Lower leg skin (tissue), 3 donors: ENCODE results near the gene PHTF1.

Experiments used
- POLR2A ChIP-seq, 2 donors: fragments of 450-650 bp; IDR thresholded peaks; one replicate each; pipeline ENCODE4 v1.6.1; 2016 to 2017; ENCODE audit warnings: antibody characterized with exemption in 2 of 2, mild to moderate bottlenecking in 1 of 2, moderate library complexity in 1 of 2
- TF ChIP-seq, protein P1 (sequence below), 3 donors: fragments of 450-650 bp; IDR thresholded peaks; one replicate each; pipeline ENCODE4 v1.5.1; 2016; ENCODE audit warnings: antibody characterized with exemption in 3 of 3, mild to moderate bottlenecking in 3 of 3, moderate library complexity in 2 of 3

- TF ChIP-seq, protein P1, sequence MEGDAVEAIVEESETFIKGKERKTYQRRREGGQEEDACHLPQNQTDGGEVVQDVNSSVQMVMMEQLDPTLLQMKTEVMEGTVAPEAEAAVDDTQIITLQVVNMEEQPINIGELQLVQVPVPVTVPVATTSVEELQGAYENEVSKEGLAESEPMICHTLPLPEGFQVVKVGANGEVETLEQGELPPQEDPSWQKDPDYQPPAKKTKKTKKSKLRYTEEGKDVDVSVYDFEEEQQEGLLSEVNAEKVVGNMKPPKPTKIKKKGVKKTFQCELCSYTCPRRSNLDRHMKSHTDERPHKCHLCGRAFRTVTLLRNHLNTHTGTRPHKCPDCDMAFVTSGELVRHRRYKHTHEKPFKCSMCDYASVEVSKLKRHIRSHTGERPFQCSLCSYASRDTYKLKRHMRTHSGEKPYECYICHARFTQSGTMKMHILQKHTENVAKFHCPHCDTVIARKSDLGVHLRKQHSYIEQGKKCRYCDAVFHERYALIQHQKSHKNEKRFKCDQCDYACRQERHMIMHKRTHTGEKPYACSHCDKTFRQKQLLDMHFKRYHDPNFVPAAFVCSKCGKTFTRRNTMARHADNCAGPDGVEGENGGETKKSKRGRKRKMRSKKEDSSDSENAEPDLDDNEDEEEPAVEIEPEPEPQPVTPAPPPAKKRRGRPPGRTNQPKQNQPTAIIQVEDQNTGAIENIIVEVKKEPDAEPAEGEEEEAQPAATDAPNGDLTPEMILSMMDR (IDR thresholded peaks at IDR 0.05): no peak
- no peak for TF ChIP-seq POLR2A (IDR thresholded peaks at IDR 0.05)
These were observed 43.2 kb upstream of the PHTF1 start for GRCh38 chr1:113802367-113803007.
